Activated CD4-positive, CD25-positive, alpha-beta regulatory T cell (primary cell): ENCODE data around the gene PPEF1.
"Not testable (repeated sequence)": the region's sequence is repeated elsewhere in the genome, so short reads cannot be mapped to it uniquely, and the experiment has no call there.

Source experiments
- DNase-seq, 4 experiments: peaks; one replicate each; lab custom pipeline; 2025; lab: John Stamatoyannopoulos, UW

PPEF1 gene

GRCh38 chrX:18702362-18703195, 4.9 kb upstream of the PPEF1 start:
- no peak for DNase-seq

DNA sequence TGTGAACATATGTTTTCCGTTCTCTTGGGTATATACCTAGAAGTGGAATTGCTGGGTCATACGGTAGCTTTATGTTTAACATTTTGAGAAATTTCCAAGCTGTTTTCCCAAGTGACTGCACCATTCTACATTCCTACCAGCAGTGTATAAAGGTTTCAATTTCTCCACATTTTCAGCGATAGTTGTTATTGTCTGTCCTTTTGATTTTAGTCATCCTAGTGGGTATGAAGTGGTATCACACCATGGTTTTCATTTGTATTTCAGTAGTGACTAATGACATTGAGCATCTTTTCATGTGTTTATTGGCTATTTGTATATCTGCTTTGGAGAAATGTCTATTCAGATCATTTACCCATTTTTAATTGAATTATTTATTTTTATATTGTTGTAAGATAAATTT, 2.4 kb downstream of the PPEF1 start:
- DNase-seq, result no peak

DNA sequence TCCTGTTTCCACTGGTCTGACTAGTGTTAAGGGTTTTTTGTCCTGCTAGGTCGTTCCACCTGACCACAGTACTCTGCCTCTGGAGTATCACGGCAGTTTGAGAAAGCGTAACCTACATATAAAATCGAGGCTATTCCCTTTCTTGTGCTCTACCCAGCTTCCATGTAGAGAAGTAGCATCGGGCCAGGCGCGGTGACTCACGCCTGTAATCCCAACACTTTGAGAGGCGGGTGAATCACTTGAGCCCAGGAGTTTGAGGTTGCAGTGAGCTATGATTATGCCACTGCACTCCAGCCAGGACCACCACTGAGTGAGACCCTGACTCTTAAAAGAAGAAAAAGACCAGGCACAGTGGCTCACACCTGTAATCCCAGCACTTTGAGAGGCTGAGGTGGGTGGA, 7.5 kb downstream of the PPEF1 start:
- DNase-seq, result no peak

GRCh38 chrX:18719852-18720251, 12.4 kb downstream of the PPEF1 start:
- DNase-seq, result no peak

DNA sequence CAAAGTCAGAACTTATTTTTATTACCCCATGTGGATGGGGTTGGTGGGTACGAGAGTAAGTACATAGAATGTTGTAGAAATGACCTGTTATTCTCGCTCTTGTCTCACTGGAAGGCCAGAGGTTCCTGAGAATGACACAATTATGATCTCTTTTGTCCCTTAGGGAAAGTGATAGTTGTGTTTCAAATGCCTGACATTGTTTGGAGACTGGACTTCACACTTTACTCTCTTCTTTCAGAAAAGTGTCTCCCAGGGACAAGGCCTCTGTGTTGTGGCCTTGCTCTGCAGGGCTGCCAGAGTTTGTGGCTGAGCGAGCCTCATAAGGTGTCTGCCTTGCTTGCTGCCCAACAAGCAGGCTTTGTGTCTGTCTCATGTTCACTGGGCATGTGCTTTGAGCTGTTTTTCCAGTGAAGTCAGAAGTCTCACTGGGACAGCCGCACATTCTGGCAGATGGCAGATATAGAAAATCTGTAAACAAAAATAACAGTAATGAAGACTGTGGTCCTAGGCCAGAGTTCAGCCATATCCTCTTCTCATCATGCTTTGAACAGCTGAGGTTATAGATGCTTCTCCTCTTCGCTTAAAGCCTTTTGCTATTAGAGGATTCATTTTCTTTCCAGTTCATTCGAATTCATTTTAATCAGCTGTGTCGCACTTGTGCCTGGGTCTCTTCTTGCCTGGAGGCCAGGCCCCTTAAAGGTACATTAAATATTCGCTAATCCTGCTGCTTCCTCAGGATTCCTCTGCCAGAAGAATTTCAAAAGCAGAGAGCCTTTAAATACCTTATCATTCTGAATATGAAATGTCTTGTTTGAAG, 14.4 kb downstream of the PPEF1 start:
- DNase-seq, result no peak

- no peak for DNase-seq
These were observed 15.1 kb downstream of the PPEF1 start for GRCh38 chrX:18722500-18723071.

DNA sequence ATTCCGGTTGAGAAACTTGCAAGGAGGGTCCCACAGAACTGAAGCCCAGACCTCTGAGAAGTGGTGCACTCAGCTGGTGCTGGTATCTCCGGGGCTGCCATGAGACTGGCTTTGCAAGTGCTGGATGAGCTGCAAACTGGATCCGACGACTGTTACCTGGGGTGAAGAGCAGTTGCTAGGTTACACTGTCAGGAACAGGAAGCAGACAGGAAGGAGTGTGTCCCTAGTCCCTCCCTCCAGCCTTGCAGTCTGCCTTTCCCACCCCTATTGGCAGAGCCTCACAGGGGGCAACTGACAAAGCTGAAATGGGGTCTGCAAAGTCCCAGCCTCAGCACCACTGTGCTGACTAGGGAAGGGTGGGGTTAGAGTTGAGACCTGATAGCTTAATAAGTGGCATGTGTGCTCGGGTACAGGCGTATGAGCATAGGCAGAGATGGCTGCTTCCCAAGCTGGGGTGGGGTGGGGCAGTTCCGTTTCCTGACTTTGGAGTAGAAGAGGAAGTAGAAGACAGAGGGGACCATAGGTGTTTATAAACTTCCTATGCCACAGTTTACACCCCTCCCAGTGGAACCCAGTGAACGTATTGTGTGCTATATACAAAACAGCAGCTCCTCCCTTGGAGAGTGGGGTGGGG, 18.0 kb downstream of the PPEF1 start:
- DNase-seq, result no peak

DNA sequence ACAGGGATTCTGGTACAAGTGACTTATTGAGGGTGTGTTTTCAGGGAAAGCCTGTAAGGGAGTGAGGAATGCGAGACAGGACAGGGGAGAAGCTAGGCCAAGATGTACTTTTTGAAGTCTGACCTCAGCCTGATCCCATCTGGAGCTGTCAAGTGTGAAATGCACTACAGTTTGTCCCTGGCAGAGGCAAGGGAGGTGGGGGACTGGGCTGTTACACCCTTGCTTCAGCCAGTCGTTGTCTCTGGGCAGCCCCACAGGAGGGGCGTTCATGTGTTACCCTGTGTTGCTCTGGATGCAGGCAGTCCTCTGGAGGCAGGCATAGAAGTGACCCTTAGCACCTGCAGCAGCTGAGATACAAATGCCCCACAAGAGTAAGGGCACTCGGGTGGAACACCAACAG, 25.8 kb downstream of the PPEF1 start:
- DNase-seq, result no peak

DNA sequence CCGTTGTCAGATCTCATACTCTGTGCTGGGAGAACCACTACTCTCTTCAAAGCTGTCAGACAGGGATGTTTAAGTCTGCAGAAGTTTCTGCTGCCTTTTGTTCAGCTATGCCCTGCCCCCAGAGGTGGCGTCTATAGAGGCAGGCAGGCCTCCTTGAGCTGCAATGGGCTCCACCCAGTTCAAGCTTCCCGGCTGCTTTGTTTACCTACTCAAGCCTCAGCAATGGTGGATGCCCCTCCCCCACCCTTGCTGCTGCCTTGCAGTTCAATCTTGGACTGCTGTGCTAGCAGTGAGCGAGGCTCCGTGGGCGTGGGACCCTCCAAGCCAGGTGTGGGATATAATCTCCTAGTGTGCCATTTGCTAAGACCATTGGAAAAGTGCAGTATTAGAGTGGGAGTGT, 32.2 kb downstream of the PPEF1 start:
- not testable (repeated sequence) for DNase-seq

- DNase-seq, result no peak
These were observed 41.1 kb downstream of the PPEF1 start for GRCh38 chrX:18748499-18748898.

GRCh38 chrX:18753631-18754030, 46.2 kb downstream of the PPEF1 start:
- DNase-seq, result no peak

GRCh38 chrX:18755651-18756050, 48.2 kb downstream of the PPEF1 start:
- no peak for DNase-seq

- DNase-seq, result no peak
These were observed 50.8 kb downstream of the PPEF1 start for GRCh38 chrX:18757956-18758932.

- no peak for DNase-seq
These were observed 54.3 kb downstream of the PPEF1 start for GRCh38 chrX:18761750-18762149.

DNA sequence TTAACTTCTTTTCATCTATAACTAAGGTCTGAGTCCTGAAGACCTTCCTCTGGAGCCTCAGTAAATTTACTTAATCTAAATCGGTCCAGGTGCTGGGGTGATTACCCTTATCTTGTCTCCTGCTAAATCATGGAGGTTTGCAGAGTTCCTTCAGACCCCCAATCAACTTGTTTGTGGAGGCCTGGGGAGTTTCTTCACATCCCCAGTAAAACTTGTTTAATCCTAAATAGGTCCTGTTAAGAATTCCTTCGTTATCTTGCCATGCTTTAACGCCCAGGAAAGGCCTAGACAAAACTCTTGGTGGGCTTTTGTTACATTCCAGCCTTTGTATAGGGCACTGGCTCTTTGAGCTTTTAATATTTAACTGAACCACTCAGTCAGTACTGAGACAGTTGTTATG, 55.7 kb downstream of the PPEF1 start:
- not testable (repeated sequence) for DNase-seq

DNA sequence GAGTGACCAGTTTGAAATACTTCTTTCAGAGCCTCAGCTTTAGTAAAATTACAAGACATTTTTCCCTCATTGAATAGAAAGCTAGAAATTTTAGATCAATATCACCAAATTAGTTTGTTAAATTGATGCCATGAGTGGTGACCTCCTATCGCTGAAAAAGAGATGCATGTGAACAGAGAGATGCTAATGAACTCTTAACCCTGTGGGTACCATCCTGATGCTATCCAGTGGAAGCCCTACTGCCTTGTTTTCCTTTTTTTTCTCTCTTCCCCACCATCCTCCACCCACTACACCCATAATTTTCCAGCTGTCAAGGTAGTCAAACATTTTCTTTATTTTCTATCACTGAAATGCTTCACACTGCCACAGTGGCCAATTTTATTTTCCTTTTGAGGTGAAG, 61.9 kb downstream of the PPEF1 start:
- no peak for DNase-seq

DNA sequence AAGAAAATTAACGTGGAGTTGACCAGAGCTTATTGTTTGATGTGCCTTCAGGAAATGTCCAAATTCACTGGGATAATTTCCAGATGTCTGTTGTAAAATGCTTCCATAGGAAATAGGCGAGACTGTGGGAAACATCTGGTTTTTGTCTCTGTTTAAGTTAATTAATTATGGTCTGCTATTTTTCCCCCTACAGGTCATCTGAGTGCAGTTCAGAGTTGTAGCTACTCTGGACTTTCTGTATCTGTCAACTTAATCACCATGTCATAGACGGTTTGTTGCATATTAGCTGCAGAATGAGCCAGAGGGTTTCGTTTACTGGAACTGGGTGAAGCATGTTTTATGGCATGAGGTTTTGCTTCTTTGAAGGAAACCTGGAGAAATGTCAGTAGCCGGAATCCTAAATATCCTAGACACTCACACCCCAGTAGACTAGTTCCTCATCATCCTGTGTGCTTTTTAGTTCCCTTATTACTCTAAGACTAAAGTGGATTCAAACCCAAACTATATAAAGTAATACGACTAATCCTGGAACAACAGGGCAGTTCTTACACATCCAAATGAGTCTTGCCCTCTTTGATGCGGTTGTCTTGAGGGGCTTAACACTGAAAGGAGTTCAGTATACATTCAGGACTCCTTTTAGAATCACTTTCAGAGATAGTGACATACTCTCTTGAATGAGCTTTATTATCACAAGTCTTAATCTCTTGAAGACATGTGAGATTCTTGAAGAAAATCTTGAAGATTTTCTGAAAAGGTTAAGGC, 62.5 kb downstream of the PPEF1 start:
- no peak for DNase-seq

- no peak for DNase-seq
These were observed 82.5 kb downstream of the PPEF1 start for GRCh38 chrX:18789916-18790315.

DNA sequence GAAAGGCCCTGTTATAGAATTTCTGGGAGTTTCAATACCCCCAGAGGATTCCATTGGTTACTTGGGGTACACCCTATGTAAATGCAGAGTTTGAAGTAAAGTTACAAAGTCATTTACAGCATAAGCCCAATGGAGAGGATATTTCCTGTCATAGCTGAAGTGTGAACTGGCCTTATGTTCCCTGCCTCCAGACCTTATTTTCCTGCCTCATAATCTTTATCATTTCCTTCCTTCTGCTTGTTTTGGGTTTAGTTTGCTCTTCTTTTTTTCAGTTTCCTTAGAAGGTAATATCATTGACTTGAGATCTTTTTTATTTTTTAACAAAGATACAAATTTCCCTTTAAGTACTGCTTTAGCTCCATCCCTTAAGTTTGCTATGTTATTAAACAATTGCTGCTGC, 85.4 kb downstream of the PPEF1 start:
- no peak for DNase-seq

DNA sequence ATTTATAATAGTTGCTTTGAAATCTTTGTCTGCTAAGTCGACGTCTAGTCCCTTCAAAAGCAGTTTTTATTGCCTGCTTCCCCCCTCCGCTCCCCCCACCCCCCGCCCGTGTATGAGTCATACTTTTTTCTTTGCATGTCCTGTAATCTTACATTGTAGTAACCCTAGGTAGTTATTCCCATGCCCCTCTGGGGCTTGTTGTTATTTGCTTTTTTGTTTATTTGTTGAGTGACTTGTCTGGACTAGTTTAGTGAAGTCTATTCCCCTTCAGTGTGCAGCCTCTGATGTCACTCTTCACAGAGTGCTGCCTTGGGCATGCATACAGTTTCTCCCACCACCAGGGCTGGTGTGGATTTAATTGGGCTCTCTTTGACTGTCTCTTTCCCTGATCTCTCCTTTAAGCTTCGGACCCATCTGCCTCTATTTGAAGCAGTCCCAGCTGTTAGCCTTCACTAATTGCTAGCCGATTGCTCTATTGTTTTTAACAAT, 86.2 kb downstream of the PPEF1 start:
- no peak for DNase-seq
